A673 (cell line): ENCODE data around the gene PHKB.

ENCODE experiments used
- CTCF ChIP-seq: fragments of 300-800, 200-600 bp; sonication (generic); conservative IDR thresholded peaks from 2 replicates; pipeline ENCODE4 v1.5.1; 2017; ENCODE audit warnings: low read depth, mild to moderate bottlenecking, antibody characterized with exemption, low read length, moderate library complexity, mixed read lengths
- EZH2 ChIP-seq: fragments of 200-600 bp; sonication (generic); IDR thresholded peaks from 2 replicates; pipeline ENCODE4 v1.6.1; 2017; ENCODE audit warnings: borderline replicate concordance, low read depth, mild to moderate bottlenecking, mixed read lengths, antibody characterized with exemption, low read length; ENCODE audit not compliant: poor library complexity, severe bottlenecking

GRCh38 chr16:47586121-47586520 lies 125.0 kb downstream of the PHKB start:
- TF ChIP-seq EZH2, result no peak
- no peak for TF ChIP-seq CTCF
